OCI-LY1 (cell line): Measurements from ENCODE around the gene IQCB1.
"Not testable (repeated sequence)": the region's sequence is repeated elsewhere in the genome, so short reads cannot be mapped to it uniquely, and the experiment has no call there.

ENCODE experiments used
- H2AFZ ChIP-seq: fragments of 200-600 bp; sonication (generic), shearing (Covaris generic); 2 replicates; pipeline ENCODE4 v1.6.0; 2014; ENCODE audit warnings: antibody characterized with exemption, mild to moderate bottlenecking, low read length
- H3F3A ChIP-seq: fragments of 200-600 bp; sonication (generic), shearing (Covaris generic); 2 replicates; pipeline ENCODE4 v1.6.0; 2014; ENCODE audit warnings: mild to moderate bottlenecking, antibody characterized with exemption, low read length, moderate library complexity; ENCODE audit not compliant: insufficient read depth
- H3K27ac ChIP-seq: fragments of 200-600 bp; sonication (generic); 2 replicates; pipeline ENCODE4 v1.5.1; 2014; ENCODE audit warnings: low read length, mixed run types, mild to moderate bottlenecking, low read depth; ENCODE audit not compliant: poor library complexity, severe bottlenecking
- H3K27me3 ChIP-seq: fragments of 200-600 bp; sonication (generic); 2 replicates; pipeline ENCODE4 v1.6.0; 2014; ENCODE audit warnings: antibody characterized with exemption, mild to moderate bottlenecking, low read length, moderate library complexity; ENCODE audit not compliant: insufficient read depth
- H3K36me3 ChIP-seq: fragments of 200-600 bp; sonication (generic); 2 replicates; pipeline ENCODE4 v1.6.1; 2014; ENCODE audit warnings: mild to moderate bottlenecking, antibody characterized with exemption, low read length, moderate library complexity, mixed read lengths; ENCODE audit not compliant: insufficient read depth
- H3K4me1 ChIP-seq: fragments of 200-600 bp; sonication (generic); 2 replicates; pipeline ENCODE4 v1.5.1; 2014; ENCODE audit warnings: mild to moderate bottlenecking, low read length, moderate library complexity; ENCODE audit not compliant: insufficient read depth, severe bottlenecking
- H3K4me2 ChIP-seq: fragments of 200-600 bp; sonication (generic), shearing (Covaris generic); 2 replicates; pipeline ENCODE4 v1.6.1; 2014; ENCODE audit warnings: low read length
- H3K4me3 ChIP-seq: fragments of 200-600 bp; sonication (generic); 2 replicates; pipeline ENCODE4 v1.5.1; 2014; ENCODE audit warnings: low read length, low read depth, mild to moderate bottlenecking, mixed read lengths; ENCODE audit not compliant: poor library complexity, severe bottlenecking
- H3K79me2 ChIP-seq: fragments of 200-600 bp; shearing (Covaris generic); 2 replicates; pipeline ENCODE4 v1.6.1; 2016; ENCODE audit warnings: mixed run types, low read length, mixed read lengths; ENCODE audit not compliant: insufficient read depth
- H3K9ac ChIP-seq: fragments of 200-600 bp; sonication (generic), shearing (Covaris generic); 2 replicates; pipeline ENCODE4 v1.6.1; 2014; ENCODE audit warnings: mild to moderate bottlenecking, low read length, mixed read lengths
- H3K9me2 ChIP-seq: fragments of 200-600 bp; sonication (generic), shearing (Covaris generic); 2 replicates; pipeline ENCODE4 v1.6.1; 2014; ENCODE audit warnings: low read depth, mild to moderate bottlenecking, low read length, mixed read lengths
- H3K9me3 ChIP-seq: fragments of 200-600 bp; shearing (Covaris generic); 2 replicates; pipeline ENCODE4 v1.6.1; 2014; ENCODE audit warnings: low read length, mixed read lengths
- H4K20me1 ChIP-seq: fragments of 200-600 bp; sonication (generic), shearing (Covaris generic); 2 replicates; pipeline ENCODE4 v1.6.0; 2016; ENCODE audit warnings: mild to moderate bottlenecking, low read length; ENCODE audit not compliant: insufficient read depth
- EZH2 ChIP-seq: fragments of 200-600 bp; sonication (generic), shearing (Covaris generic); IDR thresholded peaks from 2 replicates; pipeline ENCODE4 v1.8.0; 2017; ENCODE audit warnings: borderline replicate concordance, mixed run types, mild to moderate bottlenecking, antibody characterized with exemption, low read length, moderate library complexity, mixed read lengths
- TF ChIP-seq, protein P1 (sequence below): fragments of 200-600 bp; sonication (generic), shearing (Covaris generic); IDR thresholded peaks from 2 replicates; pipeline ENCODE4 v1.5.1; 2017; ENCODE audit warnings: mild to moderate bottlenecking, antibody characterized with exemption, low read length, moderate library complexity, mixed read lengths

The IQCB1 gene

DNA sequence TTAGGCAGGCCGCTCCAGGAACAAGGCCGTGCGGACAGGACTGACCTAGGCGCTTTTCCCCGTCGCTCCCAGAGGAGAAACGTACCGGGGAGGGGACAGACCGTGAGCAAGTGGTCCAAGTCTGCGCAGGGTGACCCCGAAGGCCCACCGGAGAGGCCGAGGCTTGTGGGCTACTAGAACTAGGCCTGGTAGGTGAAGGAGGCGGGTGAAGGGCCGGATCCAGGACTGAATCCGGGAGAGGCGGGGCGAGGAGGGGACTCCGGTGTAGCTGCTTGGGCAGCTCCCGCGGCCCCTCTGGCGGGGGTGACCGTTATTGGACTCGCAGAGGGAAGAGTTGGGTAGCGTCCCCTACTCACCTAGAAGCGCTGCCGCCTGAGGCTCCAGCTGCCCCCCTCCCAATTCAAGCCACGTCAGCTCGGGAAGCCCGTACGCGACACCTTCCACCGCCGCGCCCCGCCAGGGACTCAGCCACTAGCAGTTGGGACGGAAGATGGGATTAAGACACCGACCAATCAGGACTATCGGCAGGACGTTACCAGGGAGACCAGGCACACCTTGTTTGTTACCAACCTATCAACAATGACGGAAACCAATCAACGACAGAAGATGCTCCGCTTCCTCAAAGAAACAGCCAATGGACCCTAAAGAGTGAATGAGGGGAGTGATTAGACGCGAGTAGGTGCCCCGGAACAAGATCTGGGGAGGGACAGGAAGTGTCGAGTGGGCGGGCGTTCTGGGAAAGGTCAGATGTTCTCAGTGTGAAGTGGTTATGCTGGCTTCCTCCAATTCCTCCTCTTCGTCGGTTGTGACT is 85.4 kb downstream of the IQCB1 start, which contains the start of gene GOLGB1:
Gene GOLGB1, minus strand, starts transcription at position 466 of the 811 bp plus-strand sequence. CDS start 18,770 bp downstream, outside the sequence.
- peak within 1 kb of the TSS; percentile 94 for H3K4me3 ChIP-seq
- H3K9me2 ChIP-seq, result no peaks in the 10 kb centered on the region
- 0 out of 2 replicates have a peak within 1 kb of the TSS, but pooled peaks have one; percentile 52 for H2AFZ ChIP-seq
- H3K27me3 ChIP-seq, result no peaks in the 10 kb centered on the region
- no peaks in the 10 kb centered on the region for H3K9me3 ChIP-seq
- peaks cover 21% of the 10 kb centered on the region for H3K4me1 ChIP-seq
- peak within 1 kb of the TSS; percentile 86 for H3K9ac ChIP-seq
- peak within 1 kb of the TSS; percentile 95 for H3K4me2 ChIP-seq
- H4K20me1 ChIP-seq, result no peaks in the 10 kb centered on the region
- no peak within 1 kb of the TSS for H3K27ac ChIP-seq
- no peak for TF ChIP-seq EZH2
- TF ChIP-seq, protein P1, sequence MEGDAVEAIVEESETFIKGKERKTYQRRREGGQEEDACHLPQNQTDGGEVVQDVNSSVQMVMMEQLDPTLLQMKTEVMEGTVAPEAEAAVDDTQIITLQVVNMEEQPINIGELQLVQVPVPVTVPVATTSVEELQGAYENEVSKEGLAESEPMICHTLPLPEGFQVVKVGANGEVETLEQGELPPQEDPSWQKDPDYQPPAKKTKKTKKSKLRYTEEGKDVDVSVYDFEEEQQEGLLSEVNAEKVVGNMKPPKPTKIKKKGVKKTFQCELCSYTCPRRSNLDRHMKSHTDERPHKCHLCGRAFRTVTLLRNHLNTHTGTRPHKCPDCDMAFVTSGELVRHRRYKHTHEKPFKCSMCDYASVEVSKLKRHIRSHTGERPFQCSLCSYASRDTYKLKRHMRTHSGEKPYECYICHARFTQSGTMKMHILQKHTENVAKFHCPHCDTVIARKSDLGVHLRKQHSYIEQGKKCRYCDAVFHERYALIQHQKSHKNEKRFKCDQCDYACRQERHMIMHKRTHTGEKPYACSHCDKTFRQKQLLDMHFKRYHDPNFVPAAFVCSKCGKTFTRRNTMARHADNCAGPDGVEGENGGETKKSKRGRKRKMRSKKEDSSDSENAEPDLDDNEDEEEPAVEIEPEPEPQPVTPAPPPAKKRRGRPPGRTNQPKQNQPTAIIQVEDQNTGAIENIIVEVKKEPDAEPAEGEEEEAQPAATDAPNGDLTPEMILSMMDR, result no peak
- peaks cover 10% of the 10 kb centered on the region; the same call in 1 of the 2 replicates for H3K79me2 ChIP-seq
- no peaks in the 10 kb centered on the region for H3K36me3 ChIP-seq
- no peaks in the 10 kb centered on the region for H3F3A ChIP-seq

DNA sequence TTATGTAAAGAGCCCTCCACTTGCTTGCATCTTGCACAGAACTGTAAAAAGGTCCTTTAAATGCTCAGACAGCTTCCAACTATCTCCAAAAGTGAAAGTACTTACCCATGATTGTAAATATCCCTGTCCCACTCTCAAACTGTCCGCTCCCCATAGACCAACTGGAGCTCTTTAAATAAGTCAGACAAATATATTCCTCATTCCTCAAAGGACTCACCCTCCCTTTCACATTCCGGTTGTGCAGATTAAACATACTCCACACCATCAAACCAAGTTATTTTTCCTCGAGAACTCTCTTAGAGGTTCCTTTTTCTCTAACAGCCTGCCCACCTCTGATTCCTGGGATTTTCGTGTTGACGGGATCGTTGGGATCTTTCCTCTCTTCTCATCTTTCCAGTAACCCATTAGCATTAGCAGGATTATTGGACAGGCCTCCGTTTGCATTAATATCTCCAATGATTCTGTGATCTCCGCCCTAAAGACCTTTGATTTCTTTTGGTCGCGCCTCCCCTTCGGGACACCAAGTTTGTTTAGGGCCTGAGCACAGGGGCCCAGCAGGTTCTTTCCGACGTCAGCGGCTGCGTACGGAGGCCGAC is 86.1 kb downstream of the IQCB1 start:
- Histone ChIP-seq H3K9me3 (no peaks in the 10 kb centered on the region), H2AFZ (no peak overlapping the region), H3K9me2 (no peaks in the 10 kb centered on the region), H3K27ac (no peak overlapping the region), H3K36me3 (no peaks in the 10 kb centered on the region), H3K4me3 (peak overlapping the region; percentile 94), H3K4me2 (peak overlapping the region; percentile 83), H3K4me1 (peaks cover 21% of the 10 kb centered on the region), H3K79me2 (peaks cover 10% of the 10 kb centered on the region; the same call in 1 of the 2 replicates), H4K20me1 (no peaks in the 10 kb centered on the region), H3K9ac (peak overlapping the region; percentile 81), H3F3A (no peaks in the 10 kb centered on the region), H3K27me3 (no peaks in the 10 kb centered on the region)
- no peak for TF ChIP-seq EZH2
- TF ChIP-seq, protein P1, result no peak

DNA sequence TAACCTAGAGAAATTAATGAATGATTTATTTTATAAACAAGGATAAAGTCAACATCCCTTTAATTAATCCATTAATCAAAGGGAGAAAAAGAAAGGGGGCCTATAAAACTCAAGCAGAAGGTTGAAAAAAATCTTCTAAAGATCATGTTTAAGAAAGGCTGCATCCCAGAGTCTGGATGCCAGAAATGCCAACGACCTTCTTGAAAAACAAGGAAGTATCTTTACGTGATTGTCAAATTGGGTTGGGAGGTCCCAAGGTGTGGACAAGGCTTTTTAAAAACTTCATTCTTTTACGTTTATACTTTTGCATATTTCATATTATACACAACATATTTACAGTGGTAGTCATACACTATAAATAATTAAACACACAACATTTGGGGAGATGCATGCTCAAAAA is 86.9 kb downstream of the IQCB1 start:
- Histone ChIP-seq H4K20me1 (no peaks in the 10 kb centered on the region), H3K27ac (no peak overlapping the region), H3K9me2 (no peaks in the 10 kb centered on the region), H3K79me2 (peaks cover 10% of the 10 kb centered on the region; the same call in 1 of the 2 replicates), H2AFZ (no peak overlapping the region), H3K4me1 (peaks cover 21% of the 10 kb centered on the region), H3K4me3 (peak overlapping the region; percentile 94), H3K4me2 (peak overlapping the region; percentile 83), H3K9ac (no peak overlapping the region; the same call in 1 of the 2 replicates), H3K9me3 (no peaks in the 10 kb centered on the region), H3K27me3 (no peaks in the 10 kb centered on the region), H3F3A (no peaks in the 10 kb centered on the region), H3K36me3 (no peaks in the 10 kb centered on the region)
- no peak for TF ChIP-seq EZH2
- TF ChIP-seq, protein P1, result no peak

- not testable (repeated sequence) for H3K9ac ChIP-seq, H3K4me1 ChIP-seq, H3K9me3 ChIP-seq, H3K27ac ChIP-seq, H3K4me2 ChIP-seq, H4K20me1 ChIP-seq, H3K36me3 ChIP-seq, H2AFZ ChIP-seq, H3F3A ChIP-seq, H3K27me3 ChIP-seq, H3K9me2 ChIP-seq, H3K4me3 ChIP-seq
- H3K79me2 ChIP-seq, result peaks cover 14% of the 10 kb centered on the region
Observed at GRCh38 chr3:121743106-121743505, 91.8 kb downstream of the IQCB1 start.
